SKM-1 (cell line): ENCODE results near the gene SH3RF1.

Source experiments
- DNase-seq: peaks from one replicate; lab custom pipeline; 2025; ENCODE audit not compliant: unreplicated experiment; lab: John Stamatoyannopoulos, UW

SH3RF1 gene

GRCh38 chr4:169080981-169081380 lies 189.8 kb downstream of the SH3RF1 start:
- DNase-seq, result no peak

GRCh38 chr4:169079942-169080827 lies 190.6 kb downstream of the SH3RF1 start:
- peak; percentile 61 for DNase-seq

- no peak for DNase-seq
These were observed 196.6 kb downstream of the SH3RF1 start for GRCh38 chr4:169074117-169074516.

- DNase-seq, result no peak
These were observed 199.0 kb downstream of the SH3RF1 start for GRCh38 chr4:169071747-169072146.

- DNase-seq, result no peak
These were observed 199.9 kb downstream of the SH3RF1 start for GRCh38 chr4:169070895-169071218.

- no peak for DNase-seq
These were observed 200.5 kb downstream of the SH3RF1 start for GRCh38 chr4:169070071-169070894.

GRCh38 chr4:169068423-169068822 lies 202.3 kb downstream of the SH3RF1 start:
- DNase-seq, result no peak

- DNase-seq, result no peak
These were observed 203.8 kb downstream of the SH3RF1 start for GRCh38 chr4:169066934-169067333.

- no peak for DNase-seq
These were observed 206.5 kb downstream of the SH3RF1 start for GRCh38 chr4:169064296-169064695.

- DNase-seq, result no peak
These were observed 207.3 kb downstream of the SH3RF1 start for GRCh38 chr4:169063441-169063840.

GRCh38 chr4:169062897-169063244 lies 207.9 kb downstream of the SH3RF1 start:
- DNase-seq, result no peak

GRCh38 chr4:169061386-169061785 lies 209.4 kb downstream of the SH3RF1 start:
- DNase-seq, result no peak

- no peak for DNase-seq
These were observed 210.2 kb downstream of the SH3RF1 start for GRCh38 chr4:169060391-169061091.

- DNase-seq, result no peak
These were observed 211.2 kb downstream of the SH3RF1 start for GRCh38 chr4:169059306-169060211.

GRCh38 chr4:169058312-169058711 lies 212.4 kb downstream of the SH3RF1 start:
- no peak for DNase-seq

- DNase-seq, result no peak
These were observed 215.9 kb downstream of the SH3RF1 start for GRCh38 chr4:169054879-169055278.

- DNase-seq, result no peak
These were observed 218.2 kb downstream of the SH3RF1 start for GRCh38 chr4:169052594-169052945.

GRCh38 chr4:169051761-169052593 lies 218.8 kb downstream of the SH3RF1 start:
- no peak for DNase-seq

- DNase-seq, result no peak
These were observed 219.6 kb downstream of the SH3RF1 start for GRCh38 chr4:169050881-169051760.
